HepG2 (cell line): ENCODE results near the gene SLC44A5. TPM values are rescaled to one million over a fixed set of nuclear protein-coding genes. Genes with fewer than 3 reads are reported as not detected.

Source experiments
- ATAC-seq: fragments of 200-7000 bp; cut with Tn5 transposase; 3 replicates; pipeline ENCODE4 v1.9.1; 2020; ENCODE audit warnings: mild to moderate bottlenecking, moderate library complexity
- BruUV-seq: library from RNA; stranded (reverse); fragments of 400-500 nt; replicated peaks from 2 replicates; lab custom pipeline; 2021; lab: Mats Ljungman, UMichigan
- CTCF ChIA-PET: fragments of 300-600 bp; formaldehyde crosslinking; extraction: SDS; loops from one replicate; lab custom pipeline; 2021; ENCODE audit warnings: low total read pairs, inconsistent platforms, low intra/inter-chr PET ratio; lab: Yijun Ruan, JAX
- POLR2A ChIA-PET: fragments of 350-600 bp; sonication (Branson Sonifier 250); formaldehyde crosslinking; loops from one replicate; lab custom pipeline; 2020; ENCODE audit warnings: antibody characterized with exemption, inconsistent platforms; lab: Yijun Ruan, JAX
- DNase-seq: peaks from one replicate; pipeline ENCODE4 v3.0.0-alpha.2; 2015; ENCODE audit warnings: low spot score
- FAIRE-seq: peaks from 3 replicates; lab custom pipeline; 2011; peaks lifted over from hg19 to GRCh38; lab: Jason Lieb, UNC
- H2AFZ ChIP-seq: one replicate; pipeline ENCODE4 v1.6.1; 2011; ENCODE audit warnings: low read length, inconsistent platforms
- H3K27ac ChIP-seq: fragments of 300-600 bp; 3 replicates; pipeline ENCODE4 v1.8.0; 2011; ENCODE audit warnings: mixed run types, mild to moderate bottlenecking, mixed read lengths, low read length, inconsistent platforms; ENCODE audit not compliant: insufficient read depth; ENCODE audit errors: extremely low read length
- H3K27me3 ChIP-seq, 2 experiments: fragments of 200-600 bp in 1 of 2; 2 replicates in 1 of 2; 3 replicates in 1 of 2; pipeline versions ENCODE4 v1.6.0 to v1.8.0; 2011; ENCODE audit warnings: low read length in 2 of 2, mild to moderate bottlenecking in 2 of 2, moderate library complexity in 2 of 2, inconsistent platforms in 1 of 2; ENCODE audit not compliant: insufficient read depth in 2 of 2, control insufficient read depth in 1 of 2
- H3K36me3 ChIP-seq, 2 experiments: fragments of 200-600 bp in 1 of 2; replicated peaks in 1 of 2; 2 replicates in 1 of 2; 3 replicates in 1 of 2; pipeline versions ENCODE4 v1.5.1 to v1.8.0; 2011; ENCODE audit warnings: low read length in 2 of 2, inconsistent platforms in 1 of 2; ENCODE audit not compliant: insufficient read depth in 2 of 2, control insufficient read depth in 1 of 2
- H3K4me1 ChIP-seq: 2 replicates; pipeline ENCODE4 v1.5.1; 2012; ENCODE audit warnings: low read length, inconsistent platforms; ENCODE audit not compliant: insufficient read depth
- H3K4me2 ChIP-seq: 2 replicates; pipeline ENCODE4 v1.6.0; 2011; ENCODE audit warnings: low read depth, low read length, inconsistent platforms
- H3K4me3 ChIP-seq, 3 experiments: fragments of 200-600 bp in 1 of 3; sonication (generic), shearing (Covaris generic) in 1 of 3; replicated peaks in 1 of 3; 2 replicates each; pipeline ENCODE4 v1.5.1; 2011 to 2016; ENCODE audit warnings: low read length in 3 of 3, inconsistent platforms in 2 of 3, low read depth in 2 of 3, mild to moderate bottlenecking in 2 of 3, control low read depth in 1 of 3, mixed read lengths in 1 of 3; ENCODE audit not compliant: insufficient read depth in 1 of 3
- H3K79me2 ChIP-seq: one replicate; pipeline ENCODE4 v1.6.1; 2011; ENCODE audit warnings: low read length, inconsistent platforms; ENCODE audit not compliant: insufficient read depth
- H3K9ac ChIP-seq: 2 replicates; pipeline ENCODE4 v1.6.0; 2011; ENCODE audit warnings: mild to moderate bottlenecking, low read depth, low read length, inconsistent platforms; ENCODE audit not compliant: insufficient read depth
- H3K9me3 ChIP-seq: 2 replicates; pipeline ENCODE4 v1.5.1; 2012; ENCODE audit warnings: mild to moderate bottlenecking, low read length
- H4K20me1 ChIP-seq: 2 replicates; pipeline ENCODE4 v1.6.0; 2011; ENCODE audit warnings: inconsistent platforms, mild to moderate bottlenecking, low read length, moderate library complexity; ENCODE audit not compliant: insufficient read depth
- BORCS8-MEF2B ChIP-seq: sonication (generic); formaldehyde crosslinking; IDR thresholded peaks from 2 replicates; pipeline ENCODE4 v1.8.0; 2022; ENCODE audit warnings: mild to moderate bottlenecking, missing genetic modification reagents
- ESRRA ChIP-seq: sonication (generic); formaldehyde crosslinking; IDR thresholded peaks from 2 replicates; pipeline ENCODE4 v1.5.1; 2020; ENCODE audit warnings: mild to moderate bottlenecking, low read depth, missing genetic modification reagents
- GPBP1L1 ChIP-seq: sonication (generic); formaldehyde crosslinking; IDR thresholded peaks from 2 replicates; pipeline ENCODE4 v1.5.0; 2020; ENCODE audit warnings: mild to moderate bottlenecking, missing genetic modification reagents
- GRHL1 ChIP-seq: sonication (generic); formaldehyde crosslinking; conservative IDR thresholded peaks from 2 replicates; pipeline ENCODE4 v1.8.0; 2022; ENCODE audit warnings: missing genetic modification reagents
- HNF4A ChIP-seq: sonication (generic); formaldehyde crosslinking; IDR thresholded peaks from 2 replicates; pipeline ENCODE4 v1.4.0; 2020; ENCODE audit warnings: missing genetic modification reagents
- RARA ChIP-seq: IDR thresholded peaks from 2 replicates; pipeline ENCODE4 v1.6.1; 2016; ENCODE audit warnings: missing genetic modification reagents, missing compliant biosample characterization
- SMAD3 ChIP-seq: sonication (generic); formaldehyde crosslinking; IDR thresholded peaks from 2 replicates; pipeline ENCODE4 v1.4.0; 2020; ENCODE audit warnings: missing genetic modification reagents
- TBP ChIP-seq: sonication (generic); formaldehyde crosslinking; IDR thresholded peaks from 2 replicates; pipeline ENCODE4 v1.5.0; 2020; ENCODE audit warnings: missing genetic modification reagents
- ZNF224 ChIP-seq: sonication (generic); formaldehyde crosslinking; IDR thresholded peaks from 2 replicates; pipeline ENCODE4 v1.5.0; 2020; ENCODE audit warnings: mild to moderate bottlenecking, missing genetic modification reagents
- ZNF574 ChIP-seq: sonication (generic); formaldehyde crosslinking; IDR thresholded peaks from 2 replicates; pipeline ENCODE4 v1.4.0; 2020; ENCODE audit warnings: missing genetic modification reagents
- ZNF609 ChIP-seq: sonication (generic); formaldehyde crosslinking; IDR thresholded peaks from 2 replicates; pipeline ENCODE4 v1.4.0; 2020; ENCODE audit warnings: mild to moderate bottlenecking, missing genetic modification reagents, borderline replicate concordance
- ZSCAN31 ChIP-seq: sonication (generic); formaldehyde crosslinking; IDR thresholded peaks from 2 replicates; pipeline ENCODE4 v1.5.0; 2020; ENCODE audit warnings: low read depth, mild to moderate bottlenecking, missing genetic modification reagents
- WGBS: methylation state at CpG from one replicate; pipeline ENCODE4 v1.1.6; 2017; ENCODE audit warnings: low lambda C conversion rate; 5-methylcytosine and 5-hydroxymethylcytosine counted together
- in situ Hi-C: cut with HindIII; loops from 2 replicates; pipeline ENCODE4 v1.10.0; 2017; ENCODE audit warnings: low pct_unique_long_range_greater_than_20kb; ENCODE audit not compliant: extremely low pct_ligation_motif_present
- intact Hi-C: fragments of 100-400 bp; cut with micrococcal nuclease; formaldehyde crosslinking; loops from one replicate; pipeline ENCODE4 v1.10.0; 2022; ENCODE audit not compliant: unreplicated experiment
- polyA plus RNA-seq, 8 experiments: library from polyadenylated mRNA; depleted of rRNA in 3 of 8; stranded (reverse) in 7 of 8; unstranded in 1 of 8; fragments of >200 nt; fragmentation: Illumina TruSeq in 4 of 8; extraction: Trizol in 4 of 8; gene quantifications; 2 replicates each; pipeline versions ENCODE4 v1.2.1 to v1.2.3, GENCODE V29; 2011 to 2016; ENCODE audit warnings: low read depth in 4 of 8, missing spikeins in 1 of 8, mixed read lengths in 1 of 8; ENCODE audit not compliant: insufficient read depth in 1 of 8
- total RNA-seq, 5 experiments: library from RNA; depleted of rRNA; stranded (reverse); fragments of >200 nt; fragmentation: Illumina TruSeq; extraction: Trizol; gene quantifications; 2 replicates each; pipeline ENCODE4 v1.2.3, GENCODE V29; 2016; ENCODE audit warnings: low read depth in 1 of 5

The SLC44A5 gene
- total and polyA plus RNA-seq, 2 of the 13 experiments (the other 11 are each of a cell fraction or from before 2014, with no cell fraction given), result 8.0 to 16.0 TPM

GRCh38 chr1:75643460-75643859, 32.5 kb upstream of the SLC44A5 start (continued):
- no peak for TF ChIP-seq ZSCAN31 (CRISPR knock-in tag)
- no peak for TF ChIP-seq GRHL1 (CRISPR knock-in tag)
- TF ChIP-seq SMAD3, result no peak
- no peak for TF ChIP-seq ZNF609 (CRISPR knock-in tag)
- TF ChIP-seq HNF4A (CRISPR knock-in tag), result no peak
- no peak for TF ChIP-seq TBP (CRISPR knock-in tag)

- H3K36me3 ChIP-seq, result no peaks in the 10 kb centered on the region
- H4K20me1 ChIP-seq, result no peaks in the 10 kb centered on the region
- no peak overlapping the region for H3K9ac ChIP-seq
- 82% methylated on average over 3 of the region's 3 CpGs for WGBS
- in situ Hi-C loops (loop anchor here (25.0 kb wide), 1 partner anchor 404 kb away; no protein-coding TSS in a partner anchor), intact Hi-C loops (no loop called here)
- no peak for ATAC-seq
- H2AFZ ChIP-seq, result no peak overlapping the region
- no peak for DNase-seq
- H3K27me3 ChIP-seq, result no peaks in the 10 kb centered on the region
- FAIRE-seq, result peak; percentile 49
- BruUV-seq, result no TSS peak
- peaks cover 3% of the 10 kb centered on the region for H3K9me3 ChIP-seq
- no peak overlapping the region for H3K4me3 ChIP-seq
- ChIA-PET CTCF (no interaction called here), POLR2A (no interaction called here)
- no peaks in the 10 kb centered on the region for H3K79me2 ChIP-seq
- H3K4me2 ChIP-seq, result no peak overlapping the region
- H3K4me1 ChIP-seq, result no peaks in the 10 kb centered on the region
- no peak overlapping the region for H3K27ac ChIP-seq
- TF ChIP-seq BORCS8-MEF2B (CRISPR knock-in tag), result no peak
- no peak for TF ChIP-seq ZNF574 (CRISPR knock-in tag)
- TF ChIP-seq ESRRA (CRISPR knock-in tag), result no peak
- no peak for TF ChIP-seq RARA (CRISPR knock-in tag)
- TF ChIP-seq ZNF224, result no peak
- TF ChIP-seq GPBP1L1, result no peak
Observed at GRCh38 chr1:75641325-75641724, 30.4 kb upstream of the SLC44A5 start.
